ENCODE measurements around the gene PPIE. TPM values are rescaled to one million over a fixed set of nuclear protein-coding genes. Genes with fewer than 3 reads are reported as not detected.

The PPIE gene
- total RNA-seq, 2 experiments from 2014 or later: 55.3 to 70.4 TPM

Other genes starting within 250 kb of the PPIE start
- under 1 TPM in 1 of 2 experiments, not detected in 1; 0.16 TPM for gene BMP8A, start 247.2 kb upstream of the PPIE start, total RNA-seq
- 100 to 1,000 TPM; 322 to 330 TPM for gene PABPC4, start 162.1 kb upstream of the PPIE start, total RNA-seq
- gene HEYL, start 99.2 kb upstream of the PPIE start, total RNA-seq: under 1 TPM; 0.19 to 0.23 TPM
- gene NT5C1A, start 66.8 kb upstream of the PPIE start, total RNA-seq: under 1 TPM in 1 of 2 experiments, not detected in 1; 0.21 TPM
- 1 to 10 TPM in 1 of 2 experiments, under 1 TPM in 1; 0.94 to 1.1 TPM for gene HPCAL4, start 47.4 kb upstream of the PPIE start, total RNA-seq
- gene OXCT2, start 32.5 kb downstream of the PPIE start, total RNA-seq: 1 to 10 TPM in 1 of 2 experiments, under 1 TPM in 1; 0.49 to 1.5 TPM
- under 1 TPM; 0.21 to 0.28 TPM for gene BMP8B, start 50.0 kb downstream of the PPIE start, total RNA-seq
- 10 to 100 TPM; 31.4 to 51.7 TPM for gene TRIT1, start 144.6 kb downstream of the PPIE start, total RNA-seq
- gene MYCL, start 163.0 kb downstream of the PPIE start, total RNA-seq: under 1 TPM; 0.11 to 0.16 TPM
- gene MFSD2A, start 216.3 kb downstream of the PPIE start, total RNA-seq: 10 to 100 TPM in 1 of 2 experiments, 1 to 10 TPM in 1; 8.8 to 12.8 TPM

Data from activated CD4-positive, alpha-beta T cell treated with anti-CD3 and anti-CD28 coated beads for 36 hours (primary cell).